ENCODE measurements around the gene SLC12A7. TPM values are rescaled to one million over a fixed set of nuclear protein-coding genes. Genes with fewer than 3 reads are reported as not detected.

Gene SLC12A7
- total RNA-seq, 6 experiments from 2014 or later: 0.07 to 0.09 (median 0.09) TPM; not detected in 3

DNA sequence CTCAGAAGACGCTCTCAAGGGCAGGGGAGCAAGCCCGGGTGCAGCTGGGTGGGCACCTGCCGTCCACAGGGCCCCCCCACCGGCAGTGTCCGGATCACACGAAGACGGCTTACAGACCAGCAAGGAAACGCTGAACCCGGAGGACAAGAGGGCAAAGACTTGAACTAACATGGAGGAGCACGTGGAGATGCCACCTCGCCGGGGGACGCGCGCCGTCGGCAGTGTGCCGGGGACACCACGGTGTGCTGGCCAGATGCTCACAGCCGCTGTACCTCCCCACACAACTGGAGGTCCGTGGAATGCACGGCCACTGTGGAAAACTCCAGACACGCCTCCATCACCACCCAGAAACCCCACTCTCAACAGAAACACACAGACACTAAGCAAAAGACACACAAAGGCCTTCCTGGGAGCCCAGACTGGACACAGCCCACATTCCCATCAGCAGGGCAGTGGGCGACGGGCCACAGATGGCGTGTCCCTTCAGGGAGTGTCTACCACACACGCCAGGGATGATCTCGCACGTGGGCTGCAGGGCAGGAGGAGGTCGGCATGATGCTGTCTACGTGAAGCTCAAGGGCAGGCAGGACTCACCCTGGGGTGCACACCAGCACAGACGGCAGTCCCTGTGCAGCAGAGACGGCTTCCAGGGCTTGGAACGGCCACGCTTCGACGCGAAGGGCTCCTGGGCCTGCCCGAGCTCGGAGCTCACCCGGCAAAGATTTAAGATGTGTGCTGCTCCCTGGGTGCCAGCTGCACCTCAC is 8.6 kb upstream of the SLC12A7 start:
- Mint-ChIP-seq H3K4me3 (no peak overlapping the region), H3K27ac (no peak overlapping the region)
- DNase-seq: no peak

DNA sequence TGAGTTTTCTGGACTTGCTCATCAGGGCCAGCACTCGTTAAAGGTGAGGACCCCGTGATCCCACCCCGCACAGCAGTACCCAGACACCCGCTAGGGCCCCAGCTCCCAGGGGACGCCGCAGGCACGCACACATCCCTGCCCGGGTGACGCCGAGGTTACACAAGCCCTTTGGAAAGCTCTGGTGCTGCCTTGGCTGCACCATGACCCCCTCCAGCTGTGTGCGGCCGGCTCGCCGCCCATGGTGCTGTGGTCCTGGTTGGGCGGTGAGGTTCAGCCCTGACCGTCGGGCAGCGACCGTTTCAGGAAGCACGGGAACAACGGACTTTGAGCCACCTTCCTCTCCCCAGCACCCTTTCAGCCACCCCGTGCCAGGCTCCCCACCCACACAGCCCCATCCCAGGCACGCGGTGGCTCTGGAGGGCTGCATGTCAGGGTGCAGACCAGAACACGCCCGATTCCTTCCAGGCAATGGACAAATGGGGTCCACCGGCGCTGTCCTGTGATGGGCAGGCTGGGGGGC is 7.5 kb upstream of the SLC12A7 start:
- H3K4me3 Mint-ChIP-seq: no peak overlapping the region
- no peak overlapping the region for H3K27ac Mint-ChIP-seq
- no peak for DNase-seq
- TF ChIP-seq, protein P1, sequence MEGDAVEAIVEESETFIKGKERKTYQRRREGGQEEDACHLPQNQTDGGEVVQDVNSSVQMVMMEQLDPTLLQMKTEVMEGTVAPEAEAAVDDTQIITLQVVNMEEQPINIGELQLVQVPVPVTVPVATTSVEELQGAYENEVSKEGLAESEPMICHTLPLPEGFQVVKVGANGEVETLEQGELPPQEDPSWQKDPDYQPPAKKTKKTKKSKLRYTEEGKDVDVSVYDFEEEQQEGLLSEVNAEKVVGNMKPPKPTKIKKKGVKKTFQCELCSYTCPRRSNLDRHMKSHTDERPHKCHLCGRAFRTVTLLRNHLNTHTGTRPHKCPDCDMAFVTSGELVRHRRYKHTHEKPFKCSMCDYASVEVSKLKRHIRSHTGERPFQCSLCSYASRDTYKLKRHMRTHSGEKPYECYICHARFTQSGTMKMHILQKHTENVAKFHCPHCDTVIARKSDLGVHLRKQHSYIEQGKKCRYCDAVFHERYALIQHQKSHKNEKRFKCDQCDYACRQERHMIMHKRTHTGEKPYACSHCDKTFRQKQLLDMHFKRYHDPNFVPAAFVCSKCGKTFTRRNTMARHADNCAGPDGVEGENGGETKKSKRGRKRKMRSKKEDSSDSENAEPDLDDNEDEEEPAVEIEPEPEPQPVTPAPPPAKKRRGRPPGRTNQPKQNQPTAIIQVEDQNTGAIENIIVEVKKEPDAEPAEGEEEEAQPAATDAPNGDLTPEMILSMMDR (IDR thresholded peaks at IDR 0.05): no peak
- H3K27me3 Mint-ChIP-seq (ENCODE audit: insufficient read depth): peaks cover 26% of the 10 kb centered on the region
- peaks cover 8% of the 10 kb centered on the region for H3K4me1 Mint-ChIP-seq (ENCODE audit: low read depth)
- H3K9me3 Mint-ChIP-seq: no peaks in the 10 kb centered on the region
- H3K36me3 Mint-ChIP-seq (ENCODE audit: low read depth): no peaks in the 10 kb centered on the region

More for the DNA sequence above, 8.6 kb upstream of the SLC12A7 start:
- Mint-ChIP-seq H3K4me1 (ENCODE audit: low read depth) (peaks cover 16% of the 10 kb centered on the region), H3K36me3 (ENCODE audit: low read depth) (no peaks in the 10 kb centered on the region), H3K27me3 (ENCODE audit: insufficient read depth) (peaks cover 27% of the 10 kb centered on the region), H3K9me3 (no peaks in the 10 kb centered on the region)
- TF ChIP-seq, protein P1 (IDR thresholded peaks at IDR 0.05): no peak

DNA sequence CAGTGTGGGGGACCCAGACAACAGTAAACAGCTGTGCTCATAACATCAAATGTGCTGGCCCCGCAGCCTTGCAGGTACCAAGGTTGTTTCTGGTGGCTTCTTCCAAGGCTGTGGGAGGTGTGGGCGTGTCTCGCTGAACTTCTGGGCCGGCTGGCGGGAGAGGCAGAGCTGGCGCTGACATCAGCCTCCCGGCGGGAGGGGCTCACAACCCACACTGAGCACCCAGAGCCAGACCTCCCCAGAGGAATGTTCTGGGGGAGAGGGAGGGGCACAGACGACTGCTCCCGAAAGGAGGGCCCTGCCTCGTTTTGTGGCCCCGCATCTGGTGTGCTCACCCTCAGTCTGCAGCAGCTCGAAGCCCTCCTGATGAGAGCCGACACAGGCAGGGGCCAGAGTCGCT is 6.9 kb upstream of the SLC12A7 start:
- no peak overlapping the region for H3K4me3 Mint-ChIP-seq
- TF ChIP-seq, protein P1 (IDR thresholded peaks at IDR 0.05): no peak
- no peak overlapping the region for H3K27ac Mint-ChIP-seq
- H3K9me3 Mint-ChIP-seq: no peaks in the 10 kb centered on the region
- no peak for DNase-seq
- no peaks in the 10 kb centered on the region for H3K36me3 Mint-ChIP-seq (ENCODE audit: low read depth)
- peaks cover 20% of the 10 kb centered on the region for H3K27me3 Mint-ChIP-seq (ENCODE audit: insufficient read depth)
- 0 out of 2 replicates have a peak, but pooled peaks cover 5% of the 10 kb centered on the region for H3K4me1 Mint-ChIP-seq (ENCODE audit: low read depth)

DNA sequence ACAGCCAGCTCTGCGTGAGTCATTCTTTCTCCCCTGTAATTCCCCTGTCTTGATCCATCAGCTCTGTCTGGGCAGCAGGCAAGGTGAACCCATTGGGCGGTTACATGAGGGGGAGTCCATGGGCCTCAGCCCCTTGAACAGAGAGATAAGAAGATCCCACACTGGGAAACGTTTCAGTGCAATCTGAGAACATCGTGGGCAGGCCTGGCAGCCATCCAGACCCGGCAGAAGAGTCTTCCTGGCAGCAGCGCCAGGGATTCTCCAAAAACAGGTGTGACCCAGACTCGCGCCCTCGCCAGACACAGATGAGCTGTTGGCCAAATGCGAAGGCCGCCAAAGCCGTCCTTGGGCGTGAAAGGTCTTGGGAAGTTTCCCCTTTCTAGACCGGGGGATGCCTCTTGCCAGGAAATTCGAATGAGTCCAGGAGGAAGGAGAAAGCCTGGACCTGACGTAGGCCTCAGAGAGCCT is 6.4 kb upstream of the SLC12A7 start:
- Mint-ChIP-seq H3K27me3 (ENCODE audit: insufficient read depth) (peaks cover 18% of the 10 kb centered on the region), H3K27ac (no peak overlapping the region), H3K4me3 (no peak overlapping the region), H3K4me1 (ENCODE audit: low read depth) (0 out of 2 replicates have a peak, but pooled peaks cover 5% of the 10 kb centered on the region), H3K36me3 (ENCODE audit: low read depth) (no peaks in the 10 kb centered on the region), H3K9me3 (no peaks in the 10 kb centered on the region)
- DNase-seq: no peak
- TF ChIP-seq, protein P1 (IDR thresholded peaks at IDR 0.05): no peak

DNA sequence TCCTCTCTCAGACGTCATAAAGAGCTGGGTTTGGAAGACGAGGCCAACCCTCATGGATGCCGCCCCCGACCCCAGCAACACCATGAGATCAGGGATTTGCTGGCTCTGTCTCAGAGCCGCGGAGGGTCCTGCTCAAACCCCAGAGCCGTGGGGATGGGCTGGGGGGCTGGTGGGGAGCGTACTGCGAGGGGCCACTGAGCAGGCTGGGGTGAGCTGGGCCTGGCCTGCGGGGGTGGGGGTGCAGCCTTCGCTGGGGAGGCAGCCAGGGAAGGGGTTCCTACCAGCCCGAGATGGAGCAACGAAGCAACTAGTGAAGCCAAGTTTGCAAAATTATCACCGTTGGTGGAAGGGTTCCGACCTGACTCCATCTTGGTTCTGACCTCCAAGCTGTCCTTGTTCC is 5.1 kb upstream of the SLC12A7 start:
- no peak for DNase-seq
- no peak overlapping the region for H3K4me3 Mint-ChIP-seq
- TF ChIP-seq, protein P1 (IDR thresholded peaks at IDR 0.05): no peak
- 0 out of 2 replicates have a peak, but pooled peaks cover 5% of the 10 kb centered on the region for H3K4me1 Mint-ChIP-seq (ENCODE audit: low read depth)
- H3K27ac Mint-ChIP-seq: no peak overlapping the region
- peaks cover 18% of the 10 kb centered on the region for H3K27me3 Mint-ChIP-seq (ENCODE audit: insufficient read depth)
- no peaks in the 10 kb centered on the region for H3K9me3 Mint-ChIP-seq
- no peaks in the 10 kb centered on the region for H3K36me3 Mint-ChIP-seq (ENCODE audit: low read depth)

Measured in HFFc6 (cell line).